HG03469 (cell line): ENCODE measurements around the gene MYO7A.

Source experiments
- ATAC-seq: cut with Tn5 transposase; IDR thresholded peaks from one replicate; pipeline ENCODE4 v1.9.1; 2021; ENCODE audit warnings: mild to moderate bottlenecking, moderate library complexity, moderate number of reproducible peaks; ENCODE audit not compliant: unreplicated experiment

The MYO7A gene

GRCh38 chr11:77159219-77159936, 31.3 kb downstream of the MYO7A start:
- no peak for ATAC-seq

DNA sequence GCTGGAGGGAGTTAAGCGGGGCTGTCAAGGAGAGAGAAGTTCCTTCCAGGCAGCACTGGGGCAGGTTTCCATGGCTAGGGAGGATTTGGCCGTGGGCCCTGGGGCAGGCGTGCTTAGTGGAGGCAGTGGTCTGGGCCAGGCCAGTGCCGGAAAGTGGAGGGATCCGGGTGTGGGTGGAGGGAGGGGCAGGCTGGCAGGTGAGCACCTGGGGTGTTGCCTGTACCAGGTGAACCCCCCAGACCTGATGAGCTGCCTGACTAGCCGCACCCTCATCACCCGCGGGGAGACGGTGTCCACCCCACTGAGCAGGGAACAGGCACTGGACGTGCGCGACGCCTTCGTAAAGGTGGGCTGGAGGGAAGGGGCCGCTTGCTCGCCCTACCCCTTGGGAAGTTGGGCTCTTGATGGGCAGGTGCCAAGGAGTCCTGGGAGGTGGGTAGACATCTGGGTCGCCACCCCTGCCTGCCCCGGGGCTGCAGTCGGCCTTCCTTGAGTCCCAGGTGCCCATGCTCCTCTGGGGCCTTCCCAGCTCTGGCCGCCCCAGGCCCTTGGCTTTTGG, 32.0 kb downstream of the MYO7A start:
- ATAC-seq = no peak

GRCh38 chr11:77163271-77163670, 35.2 kb downstream of the MYO7A start:
- no peak for ATAC-seq

DNA sequence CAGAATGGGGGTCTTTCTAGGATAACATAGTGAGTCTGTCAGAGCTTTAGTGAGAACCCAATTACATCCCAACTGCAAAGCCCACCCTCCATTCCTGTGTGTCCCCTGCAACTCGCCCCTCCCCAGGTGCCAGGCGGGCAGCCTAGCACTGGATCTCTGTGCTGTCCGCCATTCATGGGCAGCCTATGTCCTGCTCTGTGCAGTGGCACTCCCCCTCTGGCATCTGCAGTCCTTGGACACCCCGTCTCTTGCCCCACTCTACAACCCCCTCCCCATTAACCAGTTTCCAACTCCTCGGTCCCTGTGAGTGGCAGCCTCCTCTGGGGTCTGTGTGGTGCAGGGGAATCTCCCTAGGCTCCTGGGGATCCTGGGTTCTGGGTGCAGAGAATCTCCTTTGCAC, 37.0 kb downstream of the MYO7A start:
- no peak for ATAC-seq

DNA sequence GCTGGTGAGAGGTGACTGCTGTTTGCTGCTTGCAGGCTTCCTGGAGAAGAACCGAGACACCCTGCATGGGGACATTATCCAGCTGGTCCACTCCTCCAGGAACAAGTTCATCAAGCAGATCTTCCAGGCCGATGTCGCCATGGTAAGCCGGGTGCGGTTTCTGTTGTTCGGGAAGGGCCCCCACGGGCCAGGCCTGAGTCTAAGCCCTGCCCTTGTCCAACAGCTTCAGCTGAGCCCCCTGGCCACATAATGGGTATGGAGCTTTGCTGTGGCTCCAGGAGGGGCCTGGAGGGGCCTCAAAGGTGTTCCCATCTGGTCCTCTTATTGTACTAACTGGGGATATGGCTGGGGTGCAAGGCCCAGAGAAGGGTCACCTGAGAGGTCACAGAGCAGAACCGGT, 38.0 kb downstream of the MYO7A start:
- ATAC-seq = no peak

DNA sequence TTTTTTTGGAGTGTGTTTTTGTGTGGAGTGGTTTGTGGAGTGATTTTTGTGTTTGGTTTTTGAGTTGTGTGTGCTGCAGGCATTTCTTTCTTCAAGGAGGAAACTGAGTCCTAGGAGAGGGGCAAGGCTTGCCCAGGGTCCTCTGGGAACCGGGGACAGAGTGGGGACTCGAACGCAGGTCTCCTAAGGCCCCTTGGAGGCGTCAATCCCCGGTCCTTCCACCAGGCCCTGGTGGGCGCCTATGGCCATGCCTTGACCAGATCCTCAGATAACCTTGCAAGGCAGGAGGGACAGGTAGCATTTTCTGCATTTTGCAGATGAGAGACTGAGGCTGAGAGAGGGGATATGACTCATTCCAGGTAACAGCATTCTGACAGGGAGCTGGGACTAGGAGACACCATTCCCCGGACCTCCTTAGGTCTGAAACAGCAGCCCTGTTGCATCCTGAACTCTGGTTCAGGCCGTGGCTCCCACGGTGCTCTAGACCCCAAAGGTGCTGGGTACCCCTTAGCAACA, 39.1 kb downstream of the MYO7A start:
- ATAC-seq = no peak

GRCh38 chr11:77167791-77168190, 39.7 kb downstream of the MYO7A start:
- ATAC-seq = no peak

GRCh38 chr11:77170107-77170506, 42.1 kb downstream of the MYO7A start:
- no peak for ATAC-seq

DNA sequence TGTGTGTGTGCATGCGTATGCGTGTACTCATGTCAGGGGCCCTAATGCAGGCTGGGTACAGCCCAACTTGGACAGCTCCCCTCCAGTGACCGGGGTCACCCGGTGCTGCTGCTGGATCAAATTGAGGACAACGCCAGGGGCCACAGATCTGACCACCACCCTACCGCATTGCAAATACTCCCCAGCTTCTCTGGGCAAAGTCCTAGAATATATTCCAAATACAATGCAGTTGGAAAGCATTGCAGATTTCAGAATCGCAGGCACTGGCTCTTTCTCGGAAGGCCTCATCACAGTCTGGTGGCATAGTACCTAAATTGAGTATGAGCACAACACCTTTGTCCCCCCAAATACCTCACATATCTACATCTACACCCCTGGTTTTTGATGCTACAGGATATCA, 43.2 kb downstream of the MYO7A start:
- ATAC-seq = no peak

GRCh38 chr11:77171885-77172665, 44.0 kb downstream of the MYO7A start:
- ATAC-seq = no peak

DNA sequence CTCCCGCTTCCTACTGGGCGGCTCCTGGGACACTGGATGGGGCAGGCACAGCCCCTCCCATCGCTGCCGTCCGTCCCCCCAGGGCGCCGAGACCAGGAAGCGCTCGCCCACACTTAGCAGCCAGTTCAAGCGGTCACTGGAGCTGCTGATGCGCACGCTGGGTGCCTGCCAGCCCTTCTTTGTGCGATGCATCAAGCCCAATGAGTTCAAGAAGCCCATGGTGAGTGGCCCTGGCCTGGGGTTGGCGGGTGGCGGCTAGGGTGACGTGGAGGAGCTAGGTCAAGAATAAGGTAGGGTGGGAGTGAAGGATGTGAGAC, 44.6 kb downstream of the MYO7A start:
- no peak for ATAC-seq

DNA sequence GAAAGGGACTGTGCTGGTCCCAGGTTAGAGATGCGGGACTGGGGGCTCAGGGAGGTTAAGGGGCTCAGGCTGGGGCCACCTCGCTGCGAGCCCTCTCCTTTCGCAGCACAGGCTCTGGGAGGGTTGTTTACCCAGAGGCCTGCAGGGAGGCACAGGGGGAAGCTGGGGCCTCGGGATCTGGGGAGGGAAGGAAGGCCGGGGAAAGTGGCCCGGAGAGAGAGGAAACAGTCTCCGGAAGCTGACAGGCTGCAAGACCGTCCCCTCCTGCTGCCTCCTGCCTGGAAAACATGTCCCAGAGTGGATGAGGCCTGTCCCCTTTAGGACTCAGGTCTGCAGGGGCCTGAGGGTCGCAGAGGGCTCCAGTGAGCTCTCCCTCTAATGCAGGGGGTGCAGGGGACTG, 45.4 kb downstream of the MYO7A start:
- no peak for ATAC-seq

DNA sequence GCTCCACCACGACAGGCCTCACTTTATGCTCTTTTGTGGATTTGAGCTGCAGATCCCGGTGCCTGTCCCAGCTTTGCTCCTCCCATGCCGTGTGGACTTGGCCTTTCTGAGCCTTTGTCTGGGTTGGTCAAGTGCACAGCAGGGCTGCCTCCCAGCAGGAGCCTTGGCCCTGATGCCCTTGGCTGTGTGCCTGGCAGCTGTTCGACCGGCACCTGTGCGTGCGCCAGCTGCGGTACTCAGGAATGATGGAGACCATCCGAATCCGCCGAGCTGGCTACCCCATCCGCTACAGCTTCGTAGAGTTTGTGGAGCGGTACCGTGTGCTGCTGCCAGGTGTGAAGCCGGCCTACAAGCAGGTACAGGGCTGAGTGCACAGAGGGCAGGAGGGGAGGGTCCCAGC, 46.5 kb downstream of the MYO7A start:
- ATAC-seq = no peak

DNA sequence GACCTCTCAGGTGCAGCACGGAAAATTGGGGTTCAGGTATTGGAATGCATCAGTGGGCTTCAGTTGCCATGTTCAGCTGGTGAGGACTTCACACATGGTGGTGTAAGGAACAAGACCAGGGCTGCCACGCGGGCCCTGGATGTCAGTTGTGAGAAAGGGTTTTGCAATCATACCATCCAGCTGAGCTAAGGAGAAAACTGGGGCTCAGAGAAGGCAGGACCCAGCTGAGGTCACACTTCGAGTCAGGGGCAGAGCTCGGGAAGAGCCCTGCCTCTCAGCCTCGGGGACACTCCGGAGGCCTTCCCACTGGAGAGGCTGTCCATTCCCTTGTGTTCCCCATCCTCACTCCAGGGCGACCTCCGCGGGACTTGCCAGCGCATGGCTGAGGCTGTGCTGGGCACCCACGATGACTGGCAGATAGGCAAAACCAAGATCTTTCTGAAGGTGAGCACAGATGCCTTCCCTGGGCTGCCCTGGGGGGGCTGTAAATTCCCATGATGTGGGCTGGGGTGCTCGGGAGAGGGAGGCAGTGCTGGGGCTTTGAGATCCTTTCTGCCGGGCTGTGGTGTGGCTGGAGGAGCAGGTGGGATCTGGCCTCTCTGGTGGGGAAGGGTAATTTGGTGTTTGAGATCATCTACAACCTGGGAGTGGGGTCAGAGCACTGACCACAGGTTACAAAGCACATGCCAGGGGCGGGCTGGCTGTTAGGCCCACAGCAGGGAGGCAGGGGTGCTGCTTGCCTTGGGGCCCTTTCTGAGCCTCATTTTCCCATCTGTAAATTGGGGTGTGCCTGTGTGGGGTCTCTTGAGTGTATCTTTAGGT, 47.2 kb downstream of the MYO7A start:
- ATAC-seq = no peak

- ATAC-seq = no peak
Measured at GRCh38 chr11:77175869-77176539, 48.0 kb downstream of the MYO7A start.

DNA sequence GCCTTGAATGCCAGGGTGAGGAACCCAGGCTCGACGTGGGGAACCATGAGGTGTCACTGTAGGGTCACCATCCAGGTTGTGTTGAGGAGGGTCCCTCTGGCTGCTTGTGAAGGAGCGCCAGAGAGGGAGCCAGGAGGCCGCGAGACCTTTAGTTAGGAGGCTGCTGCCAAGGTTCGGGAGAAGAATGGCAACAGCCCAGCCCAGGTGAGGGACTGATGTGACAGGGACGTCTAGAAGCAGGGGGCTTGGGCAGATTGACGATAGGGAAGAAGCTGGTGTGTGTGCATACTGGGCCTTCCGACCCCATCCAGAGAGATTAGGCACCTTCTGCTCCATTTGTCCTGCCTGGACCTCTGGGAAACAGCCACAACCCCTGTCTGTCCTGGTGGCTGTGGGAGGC, 49.0 kb downstream of the MYO7A start:
- no peak for ATAC-seq

GRCh38 chr11:77178150-77178549, 50.1 kb downstream of the MYO7A start:
- ATAC-seq = no peak

- no peak for ATAC-seq
Measured at GRCh38 chr11:77179048-77179447, 51.0 kb downstream of the MYO7A start.

GRCh38 chr11:77179681-77180080, 51.6 kb downstream of the MYO7A start:
- ATAC-seq = no peak

GRCh38 chr11:77180346-77180745, 52.3 kb downstream of the MYO7A start:
- ATAC-seq = no peak

GRCh38 chr11:77181226-77181625, 53.2 kb downstream of the MYO7A start:
- ATAC-seq = no peak
